HepG2 (cell line): ENCODE measurements around the gene IL17RB.

Source experiments
- CAMTA2 ChIP-seq: sonication (generic); formaldehyde crosslinking; IDR thresholded peaks from 2 replicates; pipeline ENCODE4 v1.4.0; 2020; ENCODE audit warnings: mild to moderate bottlenecking, missing genetic modification reagents, borderline replicate concordance
- EHMT2 ChIP-seq: fragments of 200-600 bp; sonication (generic); IDR thresholded peaks from 2 replicates; pipeline ENCODE4 v1.7.0; 2017; ENCODE audit warnings: antibody characterized with exemption, low read depth, low read length, borderline replicate concordance
- MED8 ChIP-seq: sonication (generic); formaldehyde crosslinking; IDR thresholded peaks from 2 replicates; pipeline ENCODE4 v1.8.1; 2023; ENCODE audit warnings: mild to moderate bottlenecking, missing genetic modification reagents; ENCODE audit not compliant: insufficient replicate concordance
- PRPF4 ChIP-seq: fragments of 200-400 bp; formaldehyde crosslinking; IDR thresholded peaks from 2 replicates; pipeline ENCODE4 v1.6.1; 2016; ENCODE audit warnings: low read length, low read depth; ENCODE audit not compliant: poor library complexity, severe bottlenecking
- RBM39 ChIP-seq: fragments of 200-400 bp; formaldehyde crosslinking; IDR thresholded peaks from one replicate; pipeline ENCODE4 v1.6.1; 2018; ENCODE audit warnings: antibody characterized with exemption, mild to moderate bottlenecking, low read depth, low read length; ENCODE audit not compliant: poor library complexity, severe bottlenecking
- ZFY ChIP-seq: sonication (generic); formaldehyde crosslinking; IDR thresholded peaks from 2 replicates; pipeline ENCODE4 v1.4.0; 2020; ENCODE audit warnings: missing genetic modification reagents
- TF ChIP-seq, protein P1 (sequence below): IDR thresholded peaks from 2 replicates; pipeline ENCODE4 v1.6.1; 2012; ENCODE audit warnings: inconsistent platforms
- TF ChIP-seq, protein P2 (sequence below): sonication (generic); formaldehyde crosslinking; IDR thresholded peaks from 2 replicates; pipeline ENCODE4 v1.4.0; 2020; ENCODE audit warnings: mild to moderate bottlenecking, missing genetic modification reagents

DNA sequence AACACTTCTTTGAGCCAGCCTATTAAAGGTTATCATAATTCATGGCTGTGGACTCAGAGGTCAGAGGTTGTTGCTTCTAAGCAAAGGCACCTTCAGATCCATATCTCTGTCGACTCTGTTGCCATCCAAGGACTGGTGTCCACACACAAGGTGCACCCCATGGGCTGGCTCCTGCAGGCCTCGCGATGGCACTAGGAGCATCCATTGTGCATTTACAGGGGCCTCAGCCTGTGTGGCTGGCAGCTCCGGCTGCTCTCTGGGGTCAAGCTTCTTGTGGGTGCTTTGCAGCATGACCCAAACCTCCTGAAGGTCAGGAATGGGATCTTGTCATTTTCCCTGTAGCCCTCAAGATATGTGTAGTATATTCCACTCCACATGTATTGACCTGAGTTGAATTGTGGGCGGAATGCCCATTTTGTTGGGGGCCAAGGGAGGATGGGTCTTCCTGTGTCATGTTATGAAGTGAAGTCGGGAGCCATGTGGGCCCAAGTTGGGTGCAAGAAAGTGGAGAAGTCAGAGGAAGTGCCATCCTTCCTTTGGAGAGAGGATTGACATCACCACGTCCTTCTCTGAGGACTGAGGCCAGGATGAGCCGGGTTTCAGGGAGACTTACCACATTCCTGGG is 44.0 kb upstream of the IL17RB start:
- TF ChIP-seq, protein P1, sequence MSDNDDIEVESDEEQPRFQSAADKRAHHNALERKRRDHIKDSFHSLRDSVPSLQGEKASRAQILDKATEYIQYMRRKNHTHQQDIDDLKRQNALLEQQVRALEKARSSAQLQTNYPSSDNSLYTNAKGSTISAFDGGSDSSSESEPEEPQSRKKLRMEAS, result no peak
- TF ChIP-seq, protein P2, sequence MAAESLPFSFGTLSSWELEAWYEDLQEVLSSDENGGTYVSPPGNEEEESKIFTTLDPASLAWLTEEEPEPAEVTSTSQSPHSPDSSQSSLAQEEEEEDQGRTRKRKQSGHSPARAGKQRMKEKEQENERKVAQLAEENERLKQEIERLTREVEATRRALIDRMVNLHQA, result no peak
- TF ChIP-seq MED8 (CRISPR knock-in tag) (no peak), RBM39 (no peak), ZFY (CRISPR knock-in tag) (no peak), PRPF4 (no peak), CAMTA2 (CRISPR knock-in tag) (no peak), EHMT2 (no peak)
